Spinal cord (tissue), 10 donors: ENCODE measurements around the gene LYRM2. TPM values are rescaled to one million over a fixed set of nuclear protein-coding genes. Genes with fewer than 3 reads are reported as not detected.
"Not testable (repeated sequence)": the region's sequence is repeated elsewhere in the genome, so short reads cannot be mapped to it uniquely, and the experiment has no call there.

Source experiments
- DNase-seq, 6 donors: peaks; one replicate each; pipeline versions ENCODE4 v3.0.0 to v3.0.0-alpha.2; 2013 to 2015; ENCODE audit warnings: low spot score in 6 of 6, low read depth in 4 of 6
- H3K27ac ChIP-seq: one replicate; pipeline ENCODE4 v1.5.1; 2013; ENCODE audit warnings: low read depth, low read length, control low read depth
- H3K27me3 ChIP-seq: one replicate; pipeline ENCODE4 v1.6.1; 2013; ENCODE audit warnings: low read length; ENCODE audit not compliant: control insufficient read depth, insufficient read depth
- H3K36me3 ChIP-seq: one replicate; pipeline ENCODE4 v1.6.1; 2013; ENCODE audit warnings: low read length; ENCODE audit not compliant: control insufficient read depth, insufficient read depth
- H3K4me1 ChIP-seq: one replicate; pipeline ENCODE4 v1.6.1; 2013; ENCODE audit warnings: low read length; ENCODE audit not compliant: control insufficient read depth, insufficient read depth
- H3K4me3 ChIP-seq: one replicate; pipeline ENCODE4 v1.5.1; 2013; ENCODE audit warnings: low read depth, low read length, control low read depth
- H3K9me3 ChIP-seq: one replicate; pipeline ENCODE4 v1.6.1; 2013; ENCODE audit warnings: low read length; ENCODE audit not compliant: control insufficient read depth, insufficient read depth
- WGBS: methylation state at CpG from one replicate; pipeline ENCODE4 v1.1.5; 2013; ENCODE audit warnings: missing lambda C conversion rate; ENCODE audit not compliant: insufficient coverage; 5-methylcytosine and 5-hydroxymethylcytosine counted together
- polyA plus RNA-seq, 2 donors: library from polyadenylated mRNA; unstranded; fragments of 120-200 nt; gene quantifications; one replicate each; pipeline ENCODE4 v1.2.1, GENCODE V29; 2013; ENCODE audit not compliant: insufficient read length in 2 of 2
- total RNA-seq, 2 donors: library from RNA; depleted of rRNA in 1 of 2; stranded (reverse); fragments of 120-200 nt in 1 of 2; fragments of >200 nt in 1 of 2; gene quantifications; one replicate each; pipeline versions ENCODE4 v1.2.3 to v1.2.4, GENCODE V29; 2013 to 2014
- donor health status: healthy.

The LYRM2 gene
- total and polyA plus RNA-seq, 4 donors = 30.8 to 45.7 (median 38.3) TPM

DNA sequence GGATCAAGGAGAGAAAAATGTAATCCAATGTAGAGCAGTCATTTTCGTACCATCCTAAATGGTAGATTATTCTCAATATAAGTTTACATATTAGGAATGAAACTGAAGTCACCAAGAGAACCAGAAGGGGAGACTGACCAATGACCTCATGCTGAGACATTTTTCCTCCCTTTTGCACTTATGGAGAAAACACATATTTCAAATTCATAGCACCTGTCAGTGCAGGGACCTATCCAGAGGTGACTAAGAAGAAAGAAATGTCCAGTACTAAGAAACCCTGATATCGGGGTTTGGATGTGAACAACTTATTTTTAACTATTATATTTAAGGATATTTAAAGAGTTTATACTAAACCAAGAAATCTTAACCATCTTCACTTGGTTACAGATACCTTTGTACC, 16.6 kb upstream of the LYRM2 start:
- WGBS = no CpG with 5 or more reads among the region's 2 CpGs
- no peaks in the 10 kb centered on the region for H3K27me3 ChIP-seq
- H3K36me3 ChIP-seq = peaks cover 26% of the 10 kb centered on the region
- DNase-seq = no peak
- H3K9me3 ChIP-seq = no peaks in the 10 kb centered on the region
- H3K4me1 ChIP-seq = no peaks in the 10 kb centered on the region
- no peak overlapping the region for H3K27ac ChIP-seq
- H3K4me3 ChIP-seq = no peak overlapping the region

DNA sequence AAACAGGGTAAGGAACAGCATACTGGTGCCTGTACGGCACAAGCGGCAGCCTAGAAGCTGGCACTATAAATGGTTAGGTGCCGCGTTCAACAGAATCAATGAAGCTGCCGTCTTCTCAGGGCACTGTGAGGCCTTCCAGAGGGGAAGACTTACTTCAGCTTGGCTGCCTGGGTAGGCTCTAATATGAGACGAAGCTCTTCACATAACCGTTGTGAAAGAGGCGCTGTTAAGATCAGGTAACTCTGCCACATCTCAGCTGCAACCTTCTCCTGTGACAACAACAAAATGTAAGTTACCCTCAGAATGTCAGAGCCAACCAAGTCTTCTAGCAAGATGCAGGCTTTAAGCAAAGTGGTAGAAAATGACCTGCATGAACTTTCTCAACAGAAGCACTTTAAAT, 12.0 kb upstream of the LYRM2 start:
- no peak overlapping the region for H3K27ac ChIP-seq
- 86% methylated on average over 7 of the region's 8 CpGs for WGBS
- H3K4me3 ChIP-seq = no peak overlapping the region
- H3K9me3 ChIP-seq = no peaks in the 10 kb centered on the region
- no peaks in the 10 kb centered on the region for H3K4me1 ChIP-seq
- peaks cover 23% of the 10 kb centered on the region for H3K36me3 ChIP-seq
- no peak for DNase-seq
- H3K27me3 ChIP-seq = no peaks in the 10 kb centered on the region

DNA sequence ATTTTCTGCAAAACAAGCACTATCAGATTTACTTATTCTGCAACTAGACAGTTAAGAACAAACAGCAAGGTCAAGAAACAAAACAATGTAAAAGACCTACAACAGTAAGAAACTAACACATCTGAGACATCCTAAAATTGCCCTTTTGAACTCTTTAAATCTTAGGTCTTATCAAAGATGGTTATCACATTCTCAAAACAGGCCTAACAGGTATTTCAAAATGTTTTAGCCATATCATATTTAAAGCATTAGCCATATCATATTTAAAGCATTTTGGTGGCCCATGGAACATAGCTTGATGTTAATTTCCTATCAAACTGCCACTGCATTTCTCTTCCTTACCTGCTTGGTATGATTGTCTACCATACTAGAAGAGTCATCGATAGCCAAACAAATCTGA, 11.1 kb upstream of the LYRM2 start:
- Histone ChIP-seq H3K4me3 (no peak overlapping the region), H3K36me3 (peaks cover 22% of the 10 kb centered on the region)
- DNase-seq = no peak

DNA sequence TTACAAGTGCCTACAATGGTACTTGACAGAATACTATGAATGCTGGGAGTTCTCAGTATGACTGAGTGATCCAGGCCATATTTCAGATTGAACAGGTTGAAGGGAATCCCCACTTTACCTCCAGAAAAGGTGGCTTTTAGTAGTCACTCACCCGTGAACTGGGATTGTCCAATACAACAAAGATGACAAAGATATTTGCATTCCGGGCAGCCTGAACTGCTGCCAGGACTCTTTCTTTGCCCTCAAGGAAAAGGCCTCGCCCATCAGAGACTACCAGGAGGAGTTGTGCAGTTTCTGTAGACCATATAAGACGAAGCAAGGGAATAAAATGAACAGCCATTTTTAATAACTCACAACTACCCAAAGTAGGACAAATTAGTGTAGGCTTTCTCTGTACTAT, 6.3 kb upstream of the LYRM2 start:
- 65% methylated on average over 2 of the region's 4 CpGs for WGBS
- no peaks in the 10 kb centered on the region for H3K9me3 ChIP-seq

More for the DNA sequence above, 11.1 kb upstream of the LYRM2 start:
- no peaks in the 10 kb centered on the region for H3K27me3 ChIP-seq
- H3K4me1 ChIP-seq = no peaks in the 10 kb centered on the region
- no peaks in the 10 kb centered on the region for H3K9me3 ChIP-seq
- H3K27ac ChIP-seq = no peak overlapping the region
- WGBS = no CpG with 5 or more reads among the region's 1 CpG

DNA sequence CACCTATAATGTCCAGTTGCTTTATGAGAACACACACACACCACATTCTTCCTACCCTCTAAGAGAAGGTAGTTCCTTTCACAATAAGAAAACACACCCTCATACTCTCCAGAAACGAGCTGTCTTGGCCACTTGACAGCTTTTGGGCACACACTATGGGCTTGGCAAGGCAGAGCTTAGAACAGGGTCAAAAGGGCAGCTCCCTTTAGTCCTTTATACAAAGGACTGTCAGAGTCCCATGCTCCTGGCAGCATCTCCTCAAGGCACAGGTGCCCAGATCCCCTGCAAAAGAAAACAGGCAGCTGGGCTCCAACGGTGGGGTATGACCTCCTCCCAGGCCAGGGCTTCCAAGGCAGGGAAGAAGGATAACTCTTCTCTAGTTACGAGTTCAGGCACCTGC, 4.9 kb upstream of the LYRM2 start:
- peak overlapping the region; percentile 60 for H3K27ac ChIP-seq
- no peak overlapping the region for H3K4me3 ChIP-seq
- DNase-seq = peak in 4 of 6 donors; percentile 10 to 73 (median 46)
- WGBS = 14% methylated on average over 2 of the region's 3 CpGs
- H3K36me3 ChIP-seq = peaks cover 12% of the 10 kb centered on the region
- no peaks in the 10 kb centered on the region for H3K27me3 ChIP-seq
- peaks cover 10% of the 10 kb centered on the region for H3K4me1 ChIP-seq
- no peaks in the 10 kb centered on the region for H3K9me3 ChIP-seq

More for the DNA sequence above, 6.3 kb upstream of the LYRM2 start:
- Histone ChIP-seq H3K4me1 (peaks cover 6% of the 10 kb centered on the region), H3K27me3 (no peaks in the 10 kb centered on the region), H3K36me3 (peaks cover 15% of the 10 kb centered on the region), H3K4me3 (no peak overlapping the region), H3K27ac (no peak overlapping the region)
- no peak for DNase-seq

DNA sequence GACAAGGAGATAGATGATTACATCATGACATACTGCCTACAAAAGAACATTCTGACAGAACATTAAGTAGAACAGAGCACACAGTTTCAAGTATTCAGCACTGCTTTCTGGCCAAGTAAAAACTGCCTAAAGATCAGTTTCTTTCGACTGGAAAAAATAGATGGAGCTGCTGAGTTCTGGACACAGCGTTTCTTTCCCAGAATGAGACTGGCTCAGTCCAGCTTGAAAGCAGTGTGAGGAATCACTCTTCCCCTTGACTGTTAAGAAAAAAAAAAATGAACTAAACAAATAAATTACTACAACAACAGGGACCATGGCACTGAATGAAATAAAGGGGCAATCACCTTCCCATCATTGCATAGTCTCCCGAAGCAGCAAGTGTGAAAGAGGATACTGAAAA, 4.4 kb upstream of the LYRM2 start:
- Histone ChIP-seq H3K27ac (peak overlapping the region; percentile 60), H3K4me3 (no peak overlapping the region), H3K27me3 (no peaks in the 10 kb centered on the region), H3K4me1 (peaks cover 14% of the 10 kb centered on the region), H3K36me3 (peaks cover 10% of the 10 kb centered on the region), H3K9me3 (no peaks in the 10 kb centered on the region)
- 50% methylated on average over 1 of the region's 3 CpGs for WGBS
- DNase-seq = peak in 3 of 6 donors; percentile 12 to 51 (median 23)

DNA sequence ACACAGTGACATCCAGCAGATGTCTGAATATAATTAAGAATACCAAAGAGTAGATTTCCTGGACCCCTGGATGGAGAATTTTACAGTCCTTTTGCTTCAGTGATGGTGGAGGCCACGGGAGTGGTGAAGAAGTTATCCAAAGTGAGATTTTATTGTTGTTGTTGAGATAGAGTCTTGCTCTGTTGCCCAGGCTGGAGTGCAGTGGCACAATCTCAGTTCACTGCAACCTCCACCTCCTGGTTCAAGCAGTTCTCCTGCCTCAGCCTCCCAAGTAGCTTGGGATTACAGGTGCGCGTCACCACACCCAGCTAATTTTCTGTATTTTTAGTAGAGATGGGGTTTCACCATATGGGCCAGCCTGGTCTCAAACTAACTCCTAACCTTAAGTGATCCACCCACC, 3.0 kb upstream of the LYRM2 start:
- 100% methylated on average over 1 of the region's 3 CpGs for WGBS

DNA sequence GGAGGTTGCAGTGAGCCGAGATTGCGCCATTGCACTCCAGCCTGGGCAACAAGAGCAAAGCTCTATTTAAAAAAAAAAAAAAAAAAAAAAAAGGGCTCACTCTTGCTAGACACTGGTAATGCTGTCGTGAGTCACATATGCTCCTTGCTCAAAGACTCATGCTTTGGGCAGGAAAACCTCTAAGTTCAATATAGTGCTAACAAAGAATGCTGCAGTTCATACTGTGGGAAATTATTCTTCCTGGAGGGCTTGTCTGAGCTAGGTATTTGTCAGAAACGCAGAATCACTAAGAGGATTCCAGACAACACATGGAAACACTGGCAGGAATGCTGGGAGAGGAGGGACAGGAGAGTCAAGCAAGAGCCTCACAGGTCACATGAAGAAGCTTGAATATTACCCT, 2.3 kb upstream of the LYRM2 start:
- Histone ChIP-seq H3K4me3 (no peak overlapping the region), H3K27ac (no peak overlapping the region), H3K27me3 (no peaks in the 10 kb centered on the region), H3K9me3 (no peaks in the 10 kb centered on the region), H3K36me3 (peaks cover 4% of the 10 kb centered on the region), H3K4me1 (peaks cover 17% of the 10 kb centered on the region)
- no peak for DNase-seq
- 81% methylated on average over 2 of the region's 4 CpGs for WGBS

More for the DNA sequence above, 3.0 kb upstream of the LYRM2 start:
- H3K9me3 ChIP-seq, H3K36me3 ChIP-seq, H3K27ac ChIP-seq, DNase-seq, H3K4me3 ChIP-seq, H3K27me3 ChIP-seq: not testable (repeated sequence)
- H3K4me1 ChIP-seq = peaks cover 17% of the 10 kb centered on the region

DNA sequence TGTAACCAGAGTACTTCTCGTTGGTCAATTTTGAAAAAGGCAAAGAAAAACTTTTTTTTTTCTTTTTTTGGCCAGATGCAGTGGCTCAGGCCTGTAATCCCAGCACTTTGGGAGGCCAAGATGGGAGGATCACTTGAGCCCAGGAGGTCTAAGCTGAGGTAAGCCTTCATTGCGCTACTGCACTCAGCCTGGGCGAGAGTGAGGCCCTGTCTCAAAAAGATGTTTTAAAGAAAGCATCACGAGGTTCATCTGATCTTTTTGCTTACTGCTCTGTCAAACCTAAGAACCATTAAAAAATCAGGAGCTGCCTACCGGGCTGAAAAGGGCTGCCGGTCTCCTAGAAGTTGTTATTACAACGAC, 607 bp downstream of the LYRM2 start:
- no peak for DNase-seq
- Histone ChIP-seq H3K27ac (peak overlapping the region; percentile 95), H3K27me3 (no peaks in the 10 kb centered on the region), H3K9me3 (no peaks in the 10 kb centered on the region), H3K4me3 (peak overlapping the region; percentile 97), H3K4me1 (peaks cover 10% of the 10 kb centered on the region), H3K36me3 (peaks cover 9% of the 10 kb centered on the region)
- WGBS = 23% methylated on average over 7 of the region's 7 CpGs

DNA sequence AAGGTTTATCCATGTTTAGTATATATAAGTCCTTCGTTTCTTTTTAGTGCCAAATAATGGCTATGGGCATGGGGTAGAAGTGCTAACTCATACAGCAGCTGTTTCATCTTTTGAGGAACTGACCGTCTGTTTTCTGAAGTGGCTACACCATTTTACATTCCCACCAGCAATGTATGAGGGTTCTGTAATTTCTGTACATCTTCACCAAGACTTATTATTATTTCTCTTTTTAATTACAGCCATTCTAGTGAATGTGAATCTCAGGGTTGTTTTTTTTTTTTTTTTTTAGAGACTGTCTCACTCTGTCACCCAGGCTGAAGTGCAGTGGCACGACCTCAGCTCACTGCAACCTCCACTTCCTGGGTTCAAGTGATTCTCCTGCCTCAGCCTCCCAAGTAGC, 2.1 kb downstream of the LYRM2 start:
- not testable (repeated sequence) for H3K9me3 ChIP-seq, H3K36me3 ChIP-seq, H3K27ac ChIP-seq, H3K4me3 ChIP-seq, DNase-seq, H3K27me3 ChIP-seq
- WGBS = no CpG with 5 or more reads among the region's 3 CpGs
- H3K4me1 ChIP-seq = peaks cover 10% of the 10 kb centered on the region
